Fibroblast of gingiva (primary cell): ENCODE data around the gene MAP3K12.
A peak's percentile ranks its signal among the peaks of the same experiment; 100 is the strongest.
"Not testable (repeated sequence)": the region's sequence is repeated elsewhere in the genome, so short reads cannot be mapped to it uniquely, and the experiment has no call there.

ENCODE experiments used
- DNase-seq: peaks from one replicate; pipeline ENCODE4 v3.0.0-alpha.2; 2011; ENCODE audit warnings: low read depth

Gene MAP3K12, protein sequence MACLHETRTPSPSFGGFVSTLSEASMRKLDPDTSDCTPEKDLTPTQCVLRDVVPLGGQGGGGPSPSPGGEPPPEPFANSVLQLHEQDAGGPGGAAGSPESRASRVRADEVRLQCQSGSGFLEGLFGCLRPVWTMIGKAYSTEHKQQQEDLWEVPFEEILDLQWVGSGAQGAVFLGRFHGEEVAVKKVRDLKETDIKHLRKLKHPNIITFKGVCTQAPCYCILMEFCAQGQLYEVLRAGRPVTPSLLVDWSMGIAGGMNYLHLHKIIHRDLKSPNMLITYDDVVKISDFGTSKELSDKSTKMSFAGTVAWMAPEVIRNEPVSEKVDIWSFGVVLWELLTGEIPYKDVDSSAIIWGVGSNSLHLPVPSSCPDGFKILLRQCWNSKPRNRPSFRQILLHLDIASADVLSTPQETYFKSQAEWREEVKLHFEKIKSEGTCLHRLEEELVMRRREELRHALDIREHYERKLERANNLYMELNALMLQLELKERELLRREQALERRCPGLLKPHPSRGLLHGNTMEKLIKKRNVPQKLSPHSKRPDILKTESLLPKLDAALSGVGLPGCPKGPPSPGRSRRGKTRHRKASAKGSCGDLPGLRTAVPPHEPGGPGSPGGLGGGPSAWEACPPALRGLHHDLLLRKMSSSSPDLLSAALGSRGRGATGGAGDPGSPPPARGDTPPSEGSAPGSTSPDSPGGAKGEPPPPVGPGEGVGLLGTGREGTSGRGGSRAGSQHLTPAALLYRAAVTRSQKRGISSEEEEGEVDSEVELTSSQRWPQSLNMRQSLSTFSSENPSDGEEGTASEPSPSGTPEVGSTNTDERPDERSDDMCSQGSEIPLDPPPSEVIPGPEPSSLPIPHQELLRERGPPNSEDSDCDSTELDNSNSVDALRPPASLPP

DNA sequence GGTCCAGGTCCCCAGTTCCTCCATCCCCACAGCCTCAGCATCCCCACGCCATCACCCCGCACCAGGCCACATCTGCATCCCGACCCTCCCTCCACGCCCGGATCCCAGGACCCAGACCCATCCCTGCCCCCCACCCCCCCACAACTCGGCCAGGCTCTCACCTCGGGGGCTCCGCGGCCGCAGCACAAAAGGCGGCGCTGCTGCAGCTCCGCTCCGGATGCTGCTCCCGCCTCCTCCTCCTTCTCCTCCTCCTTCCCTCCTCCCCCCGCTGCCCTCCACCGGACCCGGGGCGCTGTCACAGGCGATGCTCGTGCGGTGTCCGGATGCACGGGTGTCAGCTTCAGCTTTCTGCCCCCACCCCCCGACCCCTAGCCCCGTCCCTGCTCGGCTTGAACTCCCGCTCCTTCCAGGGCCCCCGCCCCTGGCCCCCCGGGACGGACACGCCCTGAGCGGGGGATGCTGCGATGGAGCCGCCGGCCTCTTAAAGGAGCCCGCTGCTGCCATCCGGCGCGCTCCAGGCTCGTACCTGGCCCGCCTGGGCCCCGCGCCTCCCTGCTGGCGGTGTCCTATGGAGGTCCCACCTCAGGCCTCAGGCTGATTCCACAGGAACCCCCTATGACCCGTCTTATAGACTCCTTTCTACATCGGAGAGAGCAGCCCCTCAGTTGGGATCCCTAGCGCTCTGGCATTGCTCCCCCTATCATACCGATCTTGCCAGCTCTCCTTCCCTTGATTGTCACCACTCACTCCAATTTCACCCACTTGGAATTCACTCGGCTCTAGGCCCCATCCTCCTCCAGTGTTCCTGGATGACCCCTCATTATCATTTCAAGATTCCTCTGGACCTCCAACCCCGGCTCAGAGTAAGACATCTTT lies at the start of gene MAP3K12:
TSS of gene MAP3K12 (minus strand) at position 193 of the 876 bp plus-strand sequence. CDS start 12,067 bp downstream, outside the sequence.
- peak; percentile 76 for DNase-seq

DNA sequence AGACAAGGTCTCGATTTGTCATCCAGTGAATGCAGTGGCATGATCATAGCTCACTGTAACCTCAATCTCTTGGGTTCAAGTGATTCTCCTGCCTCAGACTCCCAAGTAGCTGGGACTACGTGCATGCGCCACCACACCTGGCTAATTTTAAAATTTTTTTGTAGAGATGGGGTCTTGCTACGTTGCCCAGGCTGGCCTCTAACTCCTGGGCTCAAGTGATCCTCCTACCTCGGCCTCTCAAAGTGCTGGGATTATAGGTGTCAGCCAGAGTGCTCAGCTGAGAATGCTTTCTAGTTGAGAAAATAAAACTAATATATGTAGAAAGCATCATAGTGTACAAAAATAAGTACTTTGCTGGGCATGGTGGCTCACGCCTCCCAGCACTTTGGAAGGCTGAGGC lies 49.1 kb upstream of the MAP3K12 start:
- not testable (repeated sequence) for DNase-seq

DNA sequence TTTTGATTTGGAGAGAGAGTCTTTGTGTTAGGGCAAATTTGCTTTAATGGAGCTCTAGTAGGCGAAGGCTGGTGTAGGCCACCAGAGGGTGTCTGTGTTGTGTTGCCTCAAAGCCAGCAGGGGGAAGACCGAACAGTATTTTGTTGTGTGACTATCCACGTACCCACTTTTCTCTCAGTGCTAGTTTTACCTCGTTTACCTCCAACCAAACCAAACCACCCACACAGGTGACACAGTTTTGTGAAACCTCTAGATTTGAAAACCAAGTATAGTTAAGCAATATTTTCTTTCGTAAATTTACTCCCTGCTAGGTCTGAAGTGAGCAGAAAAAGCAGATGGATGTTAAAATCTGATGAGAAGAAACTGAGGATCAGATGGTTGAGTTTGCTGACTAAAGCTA lies 44.3 kb upstream of the MAP3K12 start:
- DNase-seq, result peak; percentile 65

DNA sequence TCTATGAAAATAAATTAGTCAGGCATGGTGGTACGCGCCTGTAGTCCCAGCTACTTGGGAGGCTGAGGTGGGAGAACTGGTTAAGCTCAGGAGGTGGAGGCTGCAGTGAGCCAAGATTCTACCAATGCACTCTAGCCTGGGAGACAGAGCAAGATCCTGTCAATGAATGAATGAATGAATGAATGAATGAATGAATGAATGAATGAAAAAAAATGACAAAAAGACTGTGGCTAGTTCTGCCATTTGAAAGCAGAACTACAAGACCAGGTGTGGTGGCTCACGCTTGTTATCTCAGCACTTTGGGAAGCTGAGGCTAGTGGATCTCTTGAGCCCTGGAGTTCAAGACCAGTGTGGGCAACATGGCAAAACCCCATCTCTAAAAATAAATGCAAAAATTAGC lies 40.3 kb upstream of the MAP3K12 start:
- no peak for DNase-seq

DNA sequence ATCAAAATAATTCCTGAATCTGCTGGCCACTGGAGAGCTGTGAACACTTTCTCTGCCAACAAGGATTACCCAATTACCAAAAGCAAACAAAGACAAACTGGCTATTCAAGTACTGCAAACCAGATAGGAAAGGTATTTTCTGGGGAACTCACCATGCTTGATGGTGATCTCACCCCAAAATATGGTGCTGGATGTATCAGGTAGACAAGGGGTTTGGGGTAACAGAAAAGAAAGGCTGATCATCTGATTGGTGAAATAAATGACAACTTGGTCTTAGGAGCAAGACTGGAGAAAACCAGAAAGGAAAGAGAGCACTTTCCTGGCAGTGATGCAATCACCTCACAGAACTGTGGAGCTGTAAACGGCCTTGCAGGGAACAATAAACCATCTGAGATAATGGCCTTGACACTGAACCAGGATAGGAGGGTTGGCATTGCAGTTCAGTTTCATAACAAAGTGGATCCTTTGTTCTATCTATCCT lies 39.0 kb upstream of the MAP3K12 start:
- DNase-seq, result peak; percentile 81

DNA sequence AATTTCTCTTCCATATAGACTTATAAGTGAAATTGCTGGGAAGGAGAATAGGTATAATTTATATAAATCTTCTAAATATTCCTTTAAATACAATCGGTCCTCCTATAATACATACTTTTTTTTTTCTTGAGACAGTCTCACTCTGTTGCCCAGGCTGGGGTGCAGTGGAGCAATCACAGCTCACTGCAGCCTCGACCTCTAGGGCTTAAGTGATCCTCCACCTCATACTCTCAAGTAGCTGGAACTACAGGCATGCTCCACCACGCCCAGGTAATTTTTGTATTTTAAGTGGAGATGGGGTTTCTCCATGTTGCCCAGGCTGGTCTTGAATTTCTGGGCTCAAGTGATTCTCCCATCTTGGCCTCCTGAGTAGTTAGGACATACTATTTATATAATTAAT lies 37.7 kb upstream of the MAP3K12 start:
- no peak for DNase-seq

DNA sequence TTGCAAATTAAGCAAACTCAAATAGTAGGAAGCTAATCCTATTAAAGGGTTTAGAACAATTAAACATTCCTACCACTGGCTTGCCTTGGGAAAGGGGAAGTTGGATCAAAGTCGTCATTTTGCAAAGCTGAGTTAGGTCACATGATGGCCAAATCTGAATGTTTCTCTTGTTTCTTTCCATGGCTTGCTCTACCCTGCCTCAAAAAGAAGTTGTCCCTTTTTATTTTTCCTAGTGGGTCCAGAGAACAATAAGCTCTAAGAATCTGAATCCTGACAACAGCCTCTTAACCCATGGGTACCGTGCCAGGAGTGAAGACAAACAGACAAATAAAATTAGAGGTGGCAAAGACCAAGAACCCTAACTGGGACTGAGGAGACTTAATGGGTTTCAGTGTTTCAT lies 34.2 kb upstream of the MAP3K12 start:
- no peak for DNase-seq

DNA sequence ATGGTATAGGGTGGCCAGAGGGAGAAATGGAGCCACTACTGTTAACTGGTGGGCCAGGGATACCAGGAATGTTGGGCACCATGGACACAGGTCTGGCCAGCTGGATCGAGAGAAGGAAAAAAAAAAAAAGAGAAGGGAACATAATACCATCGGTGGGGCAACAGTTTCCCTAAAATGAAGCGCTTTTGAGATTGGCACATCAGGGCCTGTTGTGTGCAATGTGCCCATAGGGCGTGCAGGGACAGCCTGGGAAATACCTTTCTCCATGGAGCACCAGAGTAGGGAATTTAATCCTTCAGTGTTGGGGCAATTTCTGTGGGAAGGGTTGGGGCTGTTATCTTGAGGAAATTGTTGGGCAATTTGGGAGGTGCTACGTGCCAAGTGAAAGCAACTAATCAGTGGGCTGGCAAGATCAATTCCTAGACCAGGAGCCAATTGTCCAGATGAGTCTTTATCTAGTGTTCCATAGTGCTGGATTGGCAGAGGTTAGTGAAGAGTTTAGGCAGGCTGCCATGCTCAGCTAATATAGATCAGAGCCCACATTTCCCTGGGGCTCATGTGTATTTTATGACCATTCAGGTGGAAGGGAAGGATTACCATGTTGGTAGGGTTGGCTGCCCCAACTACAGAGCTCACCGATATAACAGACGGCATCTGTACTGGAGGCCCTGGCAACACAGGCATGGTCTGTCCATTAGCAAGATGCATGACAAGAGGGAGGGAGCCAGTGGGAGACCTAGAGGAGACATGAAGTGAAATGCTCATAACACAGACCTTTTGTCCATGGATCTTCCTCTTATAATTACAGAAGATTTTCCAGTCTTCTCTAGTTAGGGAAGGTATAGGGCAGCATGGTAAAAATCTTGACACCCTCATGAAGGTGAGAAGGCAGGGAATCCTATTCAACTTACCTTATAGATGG lies 33.5 kb upstream of the MAP3K12 start:
- peak; percentile 56 for DNase-seq

DNA sequence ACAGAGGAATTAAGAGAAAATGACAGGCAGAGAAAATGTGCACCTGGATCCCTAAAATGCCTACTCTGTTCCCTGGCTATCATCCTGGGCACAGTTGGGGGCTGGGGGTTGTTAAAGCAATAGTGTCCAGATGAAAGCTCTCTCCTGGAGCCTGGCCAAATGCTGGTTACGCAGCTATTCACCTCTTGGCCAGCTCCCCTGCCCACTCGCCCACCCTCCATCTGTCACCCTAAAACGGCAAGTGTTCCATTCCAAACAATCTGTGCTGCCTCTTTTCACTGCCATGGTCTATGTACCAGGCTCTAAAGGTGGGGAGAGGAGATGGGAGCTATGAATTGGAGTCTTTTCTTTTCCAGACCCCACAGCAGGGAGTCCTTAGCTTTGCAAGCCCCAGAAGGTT lies 32.8 kb upstream of the MAP3K12 start:
- DNase-seq, result no peak

DNA sequence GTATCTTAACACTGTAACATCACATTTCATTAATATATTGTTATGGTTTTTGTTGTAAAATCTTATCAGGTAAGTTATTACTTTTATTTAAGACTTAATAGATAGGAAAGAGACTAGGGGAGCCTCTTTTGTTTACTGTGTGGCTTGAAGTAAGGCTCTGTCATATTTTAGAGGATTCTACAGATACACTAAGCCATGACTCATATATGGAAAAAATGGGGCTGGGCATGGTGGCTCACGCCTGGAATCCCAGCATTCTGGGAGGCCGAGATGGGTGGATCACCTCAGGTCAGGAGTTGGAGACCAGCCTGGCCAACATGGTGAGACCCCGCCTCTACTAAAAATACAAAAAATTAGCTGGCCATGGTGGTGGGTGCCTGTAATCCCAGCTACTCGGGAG lies 31.7 kb upstream of the MAP3K12 start:
- DNase-seq, result no peak

DNA sequence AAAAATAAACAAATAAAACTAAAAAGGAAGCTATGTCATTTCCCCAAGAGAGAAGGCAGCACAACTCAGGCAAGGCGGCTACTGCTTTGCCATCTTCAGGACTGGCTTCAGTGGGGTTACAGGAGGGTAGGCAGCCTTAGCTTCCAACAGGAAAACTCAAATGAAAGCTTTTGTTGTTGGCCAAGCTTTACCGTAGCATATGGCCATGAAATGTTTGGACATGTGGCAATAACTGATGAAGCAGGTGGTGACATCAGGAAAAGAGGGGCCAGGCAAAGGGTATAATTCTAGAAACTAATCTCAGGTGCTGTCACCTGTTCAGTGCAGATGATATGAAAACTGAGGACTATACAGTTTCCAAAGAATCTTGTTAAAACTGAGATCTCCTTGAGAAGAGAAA lies 30.8 kb upstream of the MAP3K12 start:
- DNase-seq, result no peak

DNA sequence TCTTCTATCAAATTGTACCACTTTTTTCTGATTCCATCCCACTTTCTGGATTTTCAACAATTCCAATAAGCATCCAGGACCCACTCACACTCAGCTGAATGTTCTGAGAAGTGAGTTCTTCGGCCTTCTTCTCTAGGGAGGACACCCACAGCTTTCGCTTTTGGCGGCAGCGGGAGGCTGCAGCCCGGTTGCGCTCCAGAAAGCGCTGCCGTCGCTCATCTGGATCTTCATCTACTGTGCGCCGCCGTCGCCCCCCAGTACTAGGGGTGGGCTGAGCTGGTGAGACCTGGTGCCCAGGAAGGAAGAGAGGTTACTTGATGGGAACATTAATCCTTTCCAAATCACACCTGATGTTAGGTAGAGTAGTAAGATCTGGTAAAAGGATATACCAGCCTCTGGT lies 25.2 kb upstream of the MAP3K12 start:
- DNase-seq, result no peak

DNA sequence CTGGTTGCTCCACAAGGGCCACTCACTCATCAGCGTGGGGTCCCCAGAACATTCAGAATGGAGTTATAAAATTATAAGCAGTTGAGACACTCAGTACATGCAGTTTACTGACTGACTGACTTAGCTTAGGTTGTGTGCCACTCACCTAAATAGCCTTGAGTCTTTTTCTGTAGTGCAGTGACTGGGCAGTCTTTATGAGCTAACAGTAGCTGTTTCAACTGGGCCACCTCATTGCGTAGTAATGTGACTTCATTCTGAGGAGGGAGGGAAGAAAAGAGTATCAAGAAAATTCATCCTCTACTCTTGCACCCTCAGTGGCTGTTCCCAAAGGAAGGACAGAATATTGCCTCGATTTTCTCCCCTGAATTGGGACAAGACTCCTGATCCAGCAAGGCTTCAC lies 23.9 kb upstream of the MAP3K12 start:
- no peak for DNase-seq

DNA sequence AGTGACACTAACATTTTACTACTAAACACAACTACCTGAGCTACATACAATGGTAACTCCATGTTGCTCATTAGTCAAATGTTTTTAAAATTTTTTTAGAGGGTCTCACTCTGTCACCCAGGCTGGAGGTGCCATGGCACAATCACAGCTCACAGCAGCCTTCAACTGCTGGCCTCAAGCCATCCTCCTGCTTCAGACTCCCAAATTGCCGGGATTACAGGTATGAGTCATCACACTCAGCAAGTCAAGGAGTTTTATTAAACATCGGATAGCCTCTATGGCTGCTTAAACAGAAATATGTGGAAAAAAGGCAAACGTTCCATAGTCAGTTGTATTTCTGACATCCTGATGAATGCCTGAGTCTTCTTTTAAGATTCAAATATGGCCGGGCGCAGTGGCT lies 19.1 kb upstream of the MAP3K12 start:
- no peak for DNase-seq

DNA sequence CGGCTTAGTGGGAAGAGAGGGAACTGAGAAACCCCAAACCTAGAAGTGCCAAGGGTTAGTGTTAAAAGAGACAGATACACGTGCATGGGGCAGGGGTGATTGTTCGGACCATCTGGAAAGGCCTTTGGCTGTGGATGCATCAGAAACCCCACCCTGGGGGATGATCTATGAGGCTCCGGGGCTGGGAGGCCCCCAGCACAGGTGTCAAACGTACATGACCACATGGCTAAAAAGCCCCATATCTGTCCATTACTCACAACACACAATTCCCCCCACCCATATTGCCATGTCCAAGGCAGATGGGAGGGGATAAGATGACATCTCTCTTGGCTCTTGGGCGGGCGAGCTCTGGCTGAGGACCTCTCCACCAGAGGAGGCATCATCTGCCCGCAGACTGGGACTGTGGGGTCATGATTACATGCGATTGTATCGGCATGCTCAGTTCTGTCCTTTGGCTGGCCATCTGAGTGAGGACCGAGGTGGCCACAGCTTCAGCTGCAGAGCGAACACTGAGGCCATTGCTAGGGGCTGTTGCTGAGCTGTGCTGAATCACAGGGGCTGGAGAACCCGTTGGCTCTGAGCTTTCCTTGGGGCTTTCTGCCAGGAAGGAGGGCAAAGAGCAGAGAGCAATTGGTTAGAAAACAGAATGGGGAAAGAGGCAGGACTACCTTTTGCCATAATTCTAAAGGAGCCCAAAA lies 17.6 kb upstream of the MAP3K12 start:
- no peak for DNase-seq

DNA sequence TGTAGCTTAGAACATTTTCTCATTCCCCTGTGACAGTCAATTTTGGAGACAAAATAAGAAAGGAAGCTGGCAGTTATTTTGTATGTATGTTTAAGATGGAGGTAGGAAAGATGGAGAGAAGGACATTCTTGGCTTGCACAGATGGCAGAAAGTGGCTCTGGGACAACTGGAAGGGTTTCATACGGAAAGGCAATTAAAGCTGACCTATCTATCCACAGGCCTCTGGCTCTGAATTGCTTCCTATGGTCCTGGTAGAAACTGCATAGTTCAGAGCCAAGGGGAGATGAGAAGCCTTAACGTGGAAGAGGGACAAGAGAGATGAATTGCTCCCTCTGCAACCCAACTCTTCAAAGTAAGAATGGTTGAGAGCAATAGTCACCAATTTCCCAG lies 16.0 kb upstream of the MAP3K12 start:
- no peak for DNase-seq

DNA sequence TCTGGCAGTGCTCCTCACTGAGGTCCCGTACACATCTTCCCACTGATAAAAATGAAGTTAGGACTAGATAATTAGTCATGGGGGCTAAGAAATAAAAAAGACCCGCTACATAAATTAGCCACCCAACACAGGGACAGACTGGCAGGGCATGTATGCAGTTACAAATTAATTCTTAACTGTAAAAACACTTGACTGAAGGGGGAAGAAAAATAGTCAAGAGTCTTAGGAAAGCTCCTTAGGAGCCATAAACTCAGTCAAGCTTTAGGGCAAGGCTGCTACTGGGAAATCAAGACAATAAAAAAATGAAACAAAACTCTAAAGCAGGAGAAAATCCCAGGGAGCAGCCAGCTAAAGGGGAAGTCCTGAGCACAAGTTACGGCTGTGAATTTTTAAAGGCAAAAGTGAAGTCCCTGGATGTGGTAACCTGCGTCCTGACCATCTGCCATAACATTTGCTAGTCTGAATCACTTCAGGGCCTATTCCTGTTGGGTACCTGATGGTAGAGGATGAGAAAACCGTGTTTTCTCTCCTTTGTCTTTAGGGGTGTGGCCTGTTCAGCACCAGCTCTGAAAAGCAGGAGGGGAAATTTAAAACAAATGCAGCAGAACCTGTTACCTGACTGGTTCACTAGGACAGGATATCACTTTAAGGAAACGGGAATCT lies 15.5 kb upstream of the MAP3K12 start:
- no peak for DNase-seq

DNA sequence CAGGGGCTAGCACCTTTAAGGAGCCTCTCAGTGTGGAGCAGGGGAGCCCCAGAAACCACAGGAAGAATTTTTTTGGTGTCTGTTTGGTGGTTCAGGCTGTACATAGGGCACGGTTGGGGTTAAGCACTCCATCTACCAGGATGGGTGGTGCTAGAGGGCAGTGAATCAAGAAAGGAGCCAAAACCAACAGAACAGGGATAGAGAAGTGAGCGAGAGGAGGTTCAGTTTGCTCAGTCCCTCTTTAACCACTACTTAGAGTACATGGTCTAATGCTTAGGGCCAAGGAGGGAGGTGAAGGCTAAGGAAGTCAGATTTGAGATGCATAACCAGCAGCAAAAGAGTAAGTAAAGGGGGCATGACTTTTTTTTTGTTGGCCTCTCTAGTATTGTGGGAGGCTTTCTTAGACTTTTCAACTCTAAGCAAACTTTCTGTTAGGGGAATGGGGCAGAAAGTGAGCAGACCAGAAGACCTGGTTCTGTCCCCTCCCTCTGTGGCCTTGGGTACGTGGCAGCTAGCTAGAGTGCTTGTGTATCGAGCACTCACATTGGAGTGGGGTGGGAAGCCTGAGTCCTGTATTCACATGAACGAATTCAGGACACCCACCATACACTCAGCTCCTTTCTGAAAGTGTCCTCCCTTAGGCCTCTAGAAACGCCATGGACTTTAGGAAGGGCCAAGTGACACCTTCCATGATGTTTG lies 14.6 kb upstream of the MAP3K12 start:
- no peak for DNase-seq

DNA sequence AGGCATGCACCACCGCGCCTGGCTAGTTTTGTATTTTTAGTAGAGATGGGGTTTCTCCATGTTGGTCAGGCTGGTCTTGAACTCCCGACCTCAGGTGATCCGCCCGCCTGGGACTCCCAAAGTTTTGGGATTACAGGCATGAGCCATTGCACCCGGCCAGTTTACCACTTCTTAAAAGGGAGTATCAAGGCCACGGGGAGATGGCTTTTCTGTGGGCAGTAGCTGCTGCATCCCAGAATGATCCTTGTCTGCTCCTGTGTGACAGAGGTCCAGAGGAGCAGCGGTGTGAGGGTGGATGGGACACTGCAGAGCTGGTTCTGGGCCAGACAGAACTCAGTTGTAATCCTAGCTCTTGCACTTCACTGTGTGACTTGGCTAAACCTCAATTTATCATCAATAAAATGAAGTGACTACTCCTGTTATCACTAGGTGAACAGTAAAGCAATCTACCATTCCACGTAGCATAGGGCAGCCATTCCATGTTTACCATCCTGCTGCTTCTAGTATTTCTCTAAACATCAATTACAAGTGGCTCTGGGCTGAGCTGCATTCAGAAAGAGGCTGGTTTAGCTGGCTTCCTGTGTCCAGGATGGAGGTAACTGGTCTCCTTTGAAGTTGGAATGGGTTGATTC lies 11.0 kb upstream of the MAP3K12 start:
- DNase-seq, result no peak
